LNCAP (cell line): ENCODE measurements around the gene SFSWAP.

Experiments used
- CTCF ChIP-seq: fragments of 450-650 bp; IDR thresholded peaks from 2 replicates; pipeline ENCODE4 v1.5.1; 2017; ENCODE audit warnings: mild to moderate bottlenecking

Gene SFSWAP

GRCh38 chr12:131800594-131801135 lies 89.8 kb downstream of the SFSWAP start:
- no peak for TF ChIP-seq CTCF

GRCh38 chr12:131801254-131801866 lies 90.5 kb downstream of the SFSWAP start:
- TF ChIP-seq CTCF: no peak

DNA sequence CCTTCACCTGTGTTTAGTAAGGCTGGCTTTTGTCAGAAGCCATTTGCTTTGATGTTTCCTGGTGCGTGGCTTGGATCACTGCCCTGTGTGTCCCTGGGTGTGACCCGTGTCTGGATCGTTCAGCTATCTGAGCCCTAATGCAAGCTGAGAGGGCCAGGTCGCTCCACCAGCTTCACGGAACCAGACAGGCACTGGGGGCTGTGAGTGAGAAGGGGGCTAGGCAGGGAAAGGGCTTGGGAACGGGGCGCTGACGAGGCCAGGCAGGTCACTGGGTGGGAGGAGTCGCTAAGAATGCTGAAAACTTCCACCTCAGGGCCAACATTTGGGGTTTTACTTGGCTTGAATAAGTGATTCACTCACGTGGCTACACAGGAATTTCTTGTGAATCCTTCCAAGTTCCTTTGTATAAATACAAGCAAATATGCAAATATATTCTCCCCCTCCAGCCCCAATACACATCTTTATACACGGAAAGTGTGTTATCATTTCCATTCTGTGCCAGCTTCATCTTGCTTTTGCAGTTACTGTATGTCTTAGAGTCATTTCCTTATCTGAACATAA lies 93.2 kb downstream of the SFSWAP start:
- no peak for TF ChIP-seq CTCF

GRCh38 chr12:131805421-131805820 lies 94.5 kb downstream of the SFSWAP start:
- TF ChIP-seq CTCF: no peak

- no peak for TF ChIP-seq CTCF
These were observed 95.8 kb downstream of the SFSWAP start for GRCh38 chr12:131806674-131807073.

- no peak for TF ChIP-seq CTCF
These were observed 98.0 kb downstream of the SFSWAP start for GRCh38 chr12:131808744-131809371.

DNA sequence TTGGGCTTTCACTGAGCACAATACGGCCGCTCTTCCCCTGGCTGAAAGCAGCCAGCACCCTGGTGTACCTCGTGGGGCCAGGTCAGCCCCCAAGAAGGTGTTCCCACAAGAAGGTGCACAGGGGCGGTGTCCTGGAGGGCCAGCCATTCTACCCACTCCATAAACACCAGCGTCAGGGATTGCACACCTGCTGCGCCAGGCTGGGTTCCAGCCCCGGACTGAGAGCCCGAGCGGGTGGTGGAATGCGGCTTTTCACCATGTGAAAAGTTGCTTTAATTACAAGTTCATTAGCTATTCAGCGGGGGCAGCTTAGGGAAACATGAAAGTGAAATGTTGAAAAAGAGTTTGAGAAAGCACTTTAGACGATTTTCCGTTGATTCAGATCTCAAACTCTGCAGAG lies 99.8 kb downstream of the SFSWAP start:
- TF ChIP-seq CTCF: no peak
